NCI-H1105 (cell line): ENCODE results near the gene TRAF2.

Experiments
- DNase-seq: peaks from one replicate; lab custom pipeline; 2025; lab: John Stamatoyannopoulos, UW

TRAF2 gene

DNA sequence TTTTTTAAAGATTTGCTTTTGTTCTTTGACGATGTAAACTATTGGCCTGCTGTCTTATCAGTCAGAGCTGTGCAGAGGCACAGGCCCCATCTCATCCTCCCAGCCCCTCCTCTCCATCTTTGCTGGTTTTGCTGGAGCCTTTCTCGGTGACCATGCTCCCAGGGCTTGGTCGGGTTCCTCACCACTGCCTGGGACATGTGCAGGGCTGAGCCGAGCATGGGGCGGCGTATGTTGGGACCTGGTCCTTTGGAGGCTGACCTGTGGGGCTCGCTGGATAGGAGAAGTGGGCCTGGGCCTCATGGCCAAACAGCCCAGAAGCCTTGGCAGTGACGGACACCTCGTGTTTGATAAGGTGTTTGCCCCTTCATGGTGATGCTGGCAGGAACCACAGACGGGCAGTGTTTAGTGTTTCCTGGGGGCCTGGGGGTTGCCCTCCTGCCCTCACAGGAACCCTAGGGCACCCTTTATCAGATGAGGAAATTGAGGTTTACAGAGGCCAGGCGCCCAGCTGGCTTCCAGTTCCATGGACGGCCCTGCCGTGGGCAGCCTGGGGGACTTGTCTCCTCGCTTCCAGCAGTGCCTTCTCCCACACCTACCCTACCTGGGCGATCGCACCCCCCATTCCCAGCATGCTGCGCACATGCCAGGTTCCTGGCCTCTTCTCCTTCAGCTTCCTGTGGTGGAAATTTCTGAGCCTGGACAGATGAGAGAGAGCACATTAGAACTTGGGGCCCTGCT lies 27.6 kb downstream of the TRAF2 start:
- DNase-seq = no peak

DNA sequence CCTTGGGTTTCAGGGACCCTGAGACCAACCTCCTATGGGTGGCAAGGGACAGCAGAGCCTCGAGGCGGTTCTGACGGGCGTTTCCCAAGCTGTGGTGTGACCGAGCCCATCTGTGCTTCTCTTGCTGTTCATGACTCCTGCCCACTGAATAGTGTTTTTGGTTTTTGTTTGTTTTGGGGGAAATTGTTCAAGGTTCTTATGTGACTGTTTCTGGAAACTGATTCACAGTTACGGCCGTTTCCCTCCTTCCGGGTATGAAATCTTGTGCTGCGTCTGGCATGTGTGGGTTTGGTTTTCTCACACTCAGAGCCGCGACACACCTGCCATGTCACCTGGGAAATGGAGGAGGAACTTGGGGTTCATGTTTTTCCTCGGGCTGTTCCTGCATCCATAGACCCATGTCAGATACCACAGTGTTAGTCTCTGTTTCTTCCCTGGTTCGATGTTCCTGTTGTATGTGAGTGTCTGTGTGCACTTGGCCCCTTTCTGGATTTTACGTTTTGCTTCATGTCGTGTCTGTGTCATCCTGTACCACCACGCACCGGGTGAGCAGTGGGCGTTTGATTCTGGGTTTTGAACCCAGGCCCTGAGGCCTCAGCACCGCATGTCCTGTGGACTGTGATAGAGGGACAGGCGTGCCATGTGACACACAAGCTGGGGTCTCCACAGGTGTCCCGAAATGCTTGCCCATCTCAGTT lies 29.5 kb downstream of the TRAF2 start:
- DNase-seq = no peak

DNA sequence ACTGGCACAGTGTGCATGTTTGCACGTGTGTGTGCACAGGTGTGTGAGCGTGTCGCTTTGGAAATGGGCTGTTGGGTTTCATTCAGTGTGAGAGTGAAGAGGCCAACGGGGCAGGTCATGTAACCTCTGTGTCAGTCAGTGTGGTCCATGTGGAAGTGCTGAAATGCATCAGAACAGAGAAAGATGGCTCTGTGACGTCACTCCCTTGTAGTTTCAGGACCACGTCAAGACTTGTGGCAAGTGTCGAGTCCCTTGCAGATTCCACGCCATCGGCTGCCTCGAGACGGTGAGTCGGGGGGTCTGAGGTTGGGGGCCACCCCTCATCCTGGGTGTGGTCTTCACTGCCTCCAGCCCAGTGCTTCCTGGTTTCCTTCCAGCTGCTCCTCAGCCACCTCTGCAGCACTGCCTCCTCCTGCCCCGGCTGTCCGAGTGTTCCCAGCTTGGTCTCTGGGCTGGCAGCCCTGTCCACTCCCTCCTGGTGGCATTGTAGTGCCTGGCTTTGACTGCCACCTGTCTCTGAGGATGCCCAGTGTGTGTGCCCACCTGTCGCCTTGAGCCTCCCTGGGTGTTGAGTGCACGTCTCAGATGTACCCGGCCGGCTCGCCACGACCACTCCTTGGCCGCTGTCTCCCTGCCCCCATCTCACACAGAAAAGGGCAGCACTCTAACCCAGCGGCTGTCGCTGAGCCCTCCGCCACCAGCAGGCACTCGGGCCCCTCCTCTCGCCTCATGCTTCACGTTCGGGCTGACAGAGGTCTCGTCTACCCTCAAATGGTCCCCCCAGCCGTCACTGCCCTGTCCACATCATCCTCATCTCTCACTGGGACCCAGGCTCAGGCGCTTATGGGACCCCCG lies 30.2 kb downstream of the TRAF2 start:
- DNase-seq = no peak

DNA sequence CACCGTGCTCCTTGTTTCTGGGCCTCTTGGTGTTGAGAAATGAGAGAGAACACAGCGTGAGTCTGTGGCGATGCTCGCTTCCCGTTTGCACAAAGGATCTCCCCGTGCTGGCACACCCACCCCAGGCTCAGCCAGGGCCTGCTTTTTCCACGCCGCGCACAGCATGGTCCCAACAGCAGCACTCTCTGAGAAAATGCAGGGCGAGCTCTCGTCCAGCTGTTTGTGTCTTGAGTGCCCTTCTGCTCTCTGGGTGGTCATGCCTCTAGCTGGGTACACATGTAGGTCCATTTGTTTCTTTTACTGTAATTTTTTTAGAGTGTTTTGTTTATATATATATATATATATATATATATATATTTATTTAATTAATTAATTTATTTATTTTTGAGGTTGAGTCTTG lies 31.6 kb downstream of the TRAF2 start:
- no peak for DNase-seq

DNA sequence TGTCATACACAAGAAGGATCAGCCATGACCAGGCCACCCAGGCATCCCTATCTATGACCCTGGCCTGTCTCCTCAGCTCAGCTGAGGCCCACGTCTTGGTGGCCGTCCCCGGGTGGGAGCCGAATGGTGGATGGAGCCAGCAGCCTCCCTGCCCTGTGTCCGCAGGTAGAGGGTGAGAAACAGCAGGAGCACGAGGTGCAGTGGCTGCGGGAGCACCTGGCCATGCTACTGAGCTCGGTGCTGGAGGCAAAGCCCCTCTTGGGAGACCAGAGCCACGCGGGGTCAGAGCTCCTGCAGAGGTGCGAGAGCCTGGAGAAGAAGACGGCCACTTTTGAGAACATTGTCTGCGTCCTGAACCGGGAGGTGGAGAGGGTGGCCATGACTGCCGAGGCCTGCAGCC lies 33.8 kb downstream of the TRAF2 start:
- DNase-seq = no peak

DNA sequence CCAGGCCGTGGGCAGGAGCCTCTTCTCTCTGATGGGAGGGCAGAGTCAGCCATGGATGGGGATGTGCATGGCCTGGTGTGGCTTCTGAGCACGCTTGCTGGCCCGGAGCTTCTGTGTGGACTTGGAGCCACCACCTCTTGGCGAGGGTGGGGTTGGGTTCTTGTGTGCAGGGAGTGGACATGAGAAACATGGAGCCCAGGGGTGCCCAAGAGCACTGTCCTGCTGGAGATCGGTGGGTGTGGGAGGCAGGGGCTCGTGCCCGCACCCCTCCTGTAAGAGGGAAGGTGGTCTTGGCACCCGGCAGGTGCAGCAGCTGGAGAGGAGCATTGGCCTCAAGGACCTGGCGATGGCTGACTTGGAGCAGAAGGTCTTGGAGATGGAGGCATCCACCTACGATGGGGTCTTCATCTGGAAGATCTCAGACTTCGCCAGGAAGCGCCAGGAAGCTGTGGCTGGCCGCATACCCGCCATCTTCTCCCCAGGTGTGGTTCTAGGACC lies 34.5 kb downstream of the TRAF2 start:
- DNase-seq = no peak

DNA sequence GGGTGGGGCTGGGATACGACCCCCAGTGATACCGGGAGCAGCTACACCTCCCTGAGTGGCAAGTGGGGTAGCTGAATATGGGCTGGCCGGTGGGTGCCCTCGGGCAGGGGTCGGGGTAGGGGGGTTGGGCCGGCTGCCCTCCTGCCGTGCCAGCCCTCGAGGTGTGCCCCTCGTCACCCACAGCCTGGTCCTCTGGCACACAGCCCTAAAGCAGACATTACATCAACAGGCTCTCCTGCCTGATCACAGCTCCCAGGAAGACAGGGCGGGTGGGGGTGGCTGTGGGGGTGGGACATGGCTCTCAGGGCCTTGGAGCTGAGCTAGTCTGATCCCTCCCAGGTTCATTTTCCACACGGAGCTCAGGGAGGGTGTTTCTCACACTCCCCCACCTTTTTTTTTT lies 35.0 kb downstream of the TRAF2 start:
- no peak for DNase-seq

DNA sequence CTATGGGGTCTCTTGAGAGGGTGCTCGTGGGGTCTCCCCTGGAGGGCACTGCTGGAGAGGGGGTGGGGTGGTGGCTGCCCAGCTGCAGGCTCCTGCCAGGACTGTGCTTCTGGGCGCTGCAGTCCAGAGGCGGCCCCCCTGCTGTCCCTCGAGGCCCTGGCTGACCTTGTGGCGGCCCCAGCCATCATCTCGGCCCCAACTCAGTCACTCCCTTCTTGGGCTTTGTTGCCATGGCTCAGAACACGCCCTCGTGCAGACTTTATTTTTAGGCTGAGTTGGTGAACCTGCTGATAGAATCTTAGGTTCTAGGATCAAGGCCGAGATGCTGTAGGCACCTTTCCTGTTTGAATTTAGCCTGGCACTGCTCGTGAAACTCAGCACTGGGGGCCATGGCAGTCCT lies 35.4 kb downstream of the TRAF2 start:
- DNase-seq = no peak

DNA sequence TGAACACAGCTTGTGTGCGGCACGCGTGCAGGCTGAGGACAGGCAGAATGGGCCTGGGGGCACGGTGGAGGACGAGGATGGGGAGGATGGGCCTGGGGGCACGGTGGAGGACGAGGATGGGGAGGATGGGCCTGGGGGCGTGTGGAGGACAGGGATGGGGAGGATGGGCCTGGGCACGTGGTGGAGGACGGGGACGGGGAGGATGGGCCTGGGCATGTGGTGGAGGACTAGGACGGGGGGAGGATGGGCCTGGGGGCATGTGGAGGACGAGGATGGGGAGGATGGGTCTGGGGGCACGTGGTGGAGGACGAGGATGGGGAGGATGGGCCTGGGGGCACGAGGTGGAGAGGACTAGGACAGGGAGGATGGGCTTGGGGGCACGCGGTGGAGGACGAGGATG lies 36.2 kb downstream of the TRAF2 start:
- no peak for DNase-seq

DNA sequence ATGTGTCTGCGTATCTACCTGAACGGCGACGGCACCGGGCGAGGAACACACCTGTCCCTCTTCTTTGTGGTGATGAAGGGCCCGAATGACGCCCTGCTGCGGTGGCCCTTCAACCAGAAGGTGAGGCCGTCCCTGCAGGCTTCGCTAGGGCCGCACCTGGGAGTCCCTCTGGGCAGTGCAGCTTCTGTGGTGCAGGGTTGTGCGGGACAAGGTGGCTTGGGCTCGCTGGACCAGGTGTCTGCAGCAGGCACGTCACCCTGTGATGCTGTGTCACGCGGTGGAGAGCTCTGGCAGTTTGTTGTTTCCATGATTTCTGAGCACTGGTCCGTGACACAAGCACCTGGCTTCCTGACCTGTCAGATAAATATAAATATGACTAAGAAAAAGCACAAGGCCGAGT lies 37.6 kb downstream of the TRAF2 start:
- no peak for DNase-seq

DNA sequence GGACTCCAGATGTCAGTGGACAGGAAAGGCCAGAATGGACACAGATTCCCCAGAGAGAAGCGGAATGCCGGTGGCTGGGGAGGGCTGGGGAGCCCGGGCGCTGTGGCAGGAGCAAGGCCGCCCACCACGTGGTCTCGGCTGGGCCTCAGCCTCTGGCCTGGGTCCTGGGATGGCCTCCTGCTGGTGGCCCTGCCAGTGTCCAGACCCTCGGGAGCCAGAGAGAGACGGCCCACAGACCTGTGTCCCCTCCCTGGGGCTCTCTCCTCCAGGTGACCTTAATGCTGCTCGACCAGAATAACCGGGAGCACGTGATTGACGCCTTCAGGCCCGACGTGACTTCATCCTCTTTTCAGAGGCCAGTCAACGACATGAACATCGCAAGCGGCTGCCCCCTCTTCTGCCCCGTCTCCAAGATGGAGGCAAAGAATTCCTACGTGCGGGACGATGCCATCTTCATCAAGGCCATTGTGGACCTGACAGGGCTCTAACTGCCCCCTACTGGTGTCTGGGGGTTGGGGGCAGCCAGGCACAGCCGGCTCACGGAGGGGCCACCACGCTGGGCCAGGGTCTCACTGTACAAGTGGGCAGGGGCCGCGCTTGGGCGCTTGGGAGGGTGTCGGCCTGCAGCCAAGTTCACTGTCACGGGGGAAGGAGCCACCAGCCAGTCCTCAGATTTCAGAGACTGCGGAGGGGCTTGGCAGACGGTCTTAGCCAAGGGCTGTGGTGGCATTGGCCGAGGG lies 39.3 kb downstream of the TRAF2 start:
- DNase-seq = no peak

DNA sequence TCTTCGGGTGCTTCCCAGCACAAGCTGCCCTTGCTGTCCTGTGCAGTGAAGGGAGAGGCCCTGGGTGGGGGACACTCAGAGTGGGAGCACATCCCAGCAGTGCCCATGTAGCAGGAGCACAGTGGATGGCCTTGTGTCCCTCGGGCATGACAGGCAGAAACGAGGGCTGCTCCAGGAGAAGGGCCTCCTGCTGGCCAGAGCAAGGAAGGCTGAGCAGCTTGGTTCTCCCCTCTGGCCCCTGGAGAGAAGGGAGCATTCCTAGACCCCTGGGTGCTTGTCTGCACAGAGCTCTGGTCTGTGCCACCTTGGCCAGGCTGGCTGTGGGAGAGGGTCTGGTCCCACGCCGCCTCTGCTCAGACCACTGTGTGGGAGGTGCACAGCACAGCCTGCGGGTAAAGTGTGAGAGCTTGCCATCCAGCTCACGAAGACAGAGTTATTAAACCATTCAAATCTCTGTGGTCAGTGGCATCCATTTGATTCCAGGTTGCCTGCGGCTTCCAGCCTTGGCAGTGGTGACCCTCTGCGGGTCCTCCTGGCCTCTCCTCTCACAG lies 39.9 kb downstream of the TRAF2 start:
- no peak for DNase-seq

DNA sequence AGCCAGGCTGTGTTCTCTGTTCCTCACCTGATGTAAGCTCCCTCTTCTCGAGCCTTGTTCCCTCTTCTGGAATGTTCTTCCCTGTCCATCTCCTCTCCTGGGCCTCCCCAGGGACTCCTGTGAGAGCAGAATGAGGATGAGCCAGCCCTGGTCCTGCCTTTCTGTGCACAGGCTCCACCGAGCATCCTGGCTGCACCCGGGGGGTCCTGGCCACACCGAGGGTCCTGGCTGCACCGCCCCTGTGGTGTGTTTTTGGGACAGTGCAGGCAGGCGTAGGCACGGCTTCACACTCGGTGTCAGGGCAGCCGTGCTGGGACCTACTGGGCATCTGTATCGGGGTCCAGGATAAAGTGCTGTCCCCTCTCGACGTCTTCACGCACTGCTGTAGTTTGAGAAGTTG lies 40.4 kb downstream of the TRAF2 start:
- no peak for DNase-seq

DNA sequence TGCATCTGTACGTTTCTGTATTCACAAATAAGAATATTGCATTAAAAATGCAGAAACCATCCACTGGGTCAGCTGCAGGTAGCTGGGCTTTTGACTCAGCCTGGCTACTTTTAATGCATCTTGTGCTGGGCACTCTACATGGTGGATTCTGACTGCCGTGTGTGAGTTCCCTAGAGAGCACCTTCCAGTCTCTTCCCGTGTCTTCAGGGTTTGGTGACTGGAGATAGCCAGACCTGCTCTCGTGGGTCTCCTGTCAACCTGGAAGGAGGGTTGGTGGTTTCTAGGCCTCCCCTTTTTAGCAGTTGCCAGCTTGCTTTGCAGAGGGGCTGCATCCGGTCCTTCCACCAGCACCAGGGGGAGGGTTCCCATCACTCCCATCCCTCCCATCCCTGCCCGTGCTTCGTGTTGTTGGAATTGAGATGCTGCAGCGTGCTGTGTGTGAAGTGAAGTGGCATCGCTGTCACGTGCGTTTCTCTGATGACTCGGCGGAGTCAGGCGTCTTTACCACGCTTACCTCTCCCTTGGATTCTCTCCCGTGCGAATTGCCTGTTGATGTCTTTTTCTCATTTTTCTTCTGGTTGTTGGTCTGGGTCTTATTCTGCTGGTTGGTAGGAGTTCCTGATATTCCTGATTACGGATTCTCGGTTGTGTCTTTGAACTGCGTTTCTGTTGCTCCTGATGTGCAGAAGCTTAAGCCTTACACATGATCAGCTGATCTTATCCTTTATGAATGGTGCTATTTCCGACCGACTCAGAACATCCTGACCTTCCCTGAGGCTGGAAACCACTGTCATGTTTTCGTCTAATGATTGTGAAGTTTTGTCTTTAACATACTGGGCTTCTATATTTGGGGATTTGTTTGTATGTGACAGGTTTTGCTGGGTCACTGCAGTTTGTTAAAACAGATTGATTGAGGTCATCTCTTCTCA lies 41.3 kb downstream of the TRAF2 start:
- DNase-seq = no peak

DNA sequence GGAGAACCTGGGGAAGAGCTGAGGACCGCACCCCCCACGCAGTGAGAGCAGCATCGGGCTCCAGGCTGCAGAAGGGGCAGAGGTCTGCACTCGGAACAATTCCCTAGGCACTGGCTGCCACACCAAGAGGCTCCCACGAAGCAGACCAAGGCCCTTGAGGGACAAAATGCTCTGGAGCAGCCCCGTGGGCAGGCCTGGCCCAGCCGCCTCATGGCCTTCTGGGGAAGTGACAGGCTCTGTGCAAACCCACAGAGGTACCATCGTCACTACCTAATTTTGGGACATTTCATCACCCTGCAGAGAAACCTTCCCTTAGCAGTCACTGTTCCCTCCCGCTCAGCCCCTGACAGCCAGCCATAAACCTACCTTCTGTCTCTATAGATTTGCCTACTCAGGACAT lies 42.3 kb downstream of the TRAF2 start:
- no peak for DNase-seq

DNA sequence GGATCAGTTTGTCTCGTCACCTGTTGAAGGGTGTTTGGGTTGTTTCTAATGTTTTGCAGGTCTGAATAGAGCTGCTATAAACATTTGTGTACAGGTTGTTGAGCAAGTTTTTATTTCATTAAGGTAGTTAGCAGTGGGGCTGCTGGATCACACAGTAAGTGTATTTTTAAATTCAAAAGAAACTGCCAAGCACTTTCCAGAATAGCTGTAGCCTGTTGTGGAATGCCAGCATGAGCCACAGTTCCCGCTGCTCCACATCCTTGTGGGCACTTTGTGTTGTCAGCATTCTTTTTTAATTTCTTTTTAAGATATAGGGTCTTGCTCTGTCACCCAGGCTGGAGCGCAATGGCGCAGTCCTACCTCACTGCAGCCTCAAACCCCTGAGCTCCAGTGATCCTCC lies 43.7 kb downstream of the TRAF2 start:
- no peak for DNase-seq

DNA sequence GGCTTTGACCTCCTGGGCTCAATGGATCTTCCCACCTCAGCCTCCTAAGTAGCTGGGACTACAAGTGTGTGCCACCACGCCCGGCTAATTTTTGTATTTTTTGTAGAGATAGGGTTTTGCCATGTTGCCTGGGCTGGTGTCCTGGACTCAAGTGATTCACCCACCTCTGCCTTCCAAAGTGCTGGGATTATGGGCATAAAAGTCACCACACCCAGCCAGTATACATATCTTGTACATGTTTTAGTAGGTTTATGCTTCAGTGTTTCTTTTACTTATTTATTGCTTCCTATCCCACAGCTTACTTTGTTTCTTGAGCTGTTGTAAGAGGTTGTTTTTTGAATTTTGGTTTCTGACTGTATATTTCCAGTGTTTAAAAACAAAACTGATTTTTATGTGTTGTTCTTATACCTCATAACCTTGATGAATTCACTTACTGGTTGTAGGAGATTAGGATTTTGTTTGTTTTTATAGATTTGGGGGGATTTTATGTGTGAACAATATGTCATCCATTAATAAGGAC lies 45.4 kb downstream of the TRAF2 start:
- no peak for DNase-seq

DNA sequence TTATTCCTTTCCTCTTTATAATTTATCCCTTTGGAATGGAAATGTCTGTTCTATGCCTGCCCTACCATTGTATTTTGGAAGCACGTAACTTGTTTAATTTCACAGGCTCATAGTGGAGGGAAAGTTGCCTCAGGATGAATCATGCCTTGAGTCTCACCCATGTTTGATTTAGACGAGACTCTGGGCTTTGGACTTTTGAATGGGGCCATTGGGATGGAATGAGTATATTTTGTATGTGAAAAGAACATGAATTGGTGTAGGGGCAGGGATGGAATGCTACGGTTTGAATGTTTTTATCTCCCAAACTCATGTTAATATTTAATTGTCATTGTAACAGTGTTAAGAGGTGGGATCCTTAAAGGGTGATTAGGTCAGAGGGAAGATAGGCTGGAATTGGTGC lies 48.0 kb downstream of the TRAF2 start:
- DNase-seq = no peak

DNA sequence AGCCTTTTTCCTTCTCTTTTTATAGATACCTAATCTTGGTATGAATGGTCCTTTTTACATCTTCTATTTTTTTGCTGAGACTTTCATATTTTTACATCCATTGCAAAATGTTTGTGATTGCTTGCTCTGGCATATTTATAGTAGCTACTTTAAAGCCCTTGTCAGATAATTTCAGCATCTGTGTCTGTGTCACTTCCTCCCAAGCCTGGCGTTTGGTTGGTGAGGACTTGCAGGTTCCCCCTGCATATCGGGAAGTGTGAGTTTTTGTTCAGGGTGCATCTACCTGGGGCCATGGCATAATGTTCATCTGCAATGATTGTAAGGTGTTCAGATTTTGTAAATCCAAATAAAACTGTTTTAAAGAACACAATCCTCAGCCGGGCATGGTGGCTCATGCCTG lies 49.3 kb downstream of the TRAF2 start:
- no peak for DNase-seq

DNA sequence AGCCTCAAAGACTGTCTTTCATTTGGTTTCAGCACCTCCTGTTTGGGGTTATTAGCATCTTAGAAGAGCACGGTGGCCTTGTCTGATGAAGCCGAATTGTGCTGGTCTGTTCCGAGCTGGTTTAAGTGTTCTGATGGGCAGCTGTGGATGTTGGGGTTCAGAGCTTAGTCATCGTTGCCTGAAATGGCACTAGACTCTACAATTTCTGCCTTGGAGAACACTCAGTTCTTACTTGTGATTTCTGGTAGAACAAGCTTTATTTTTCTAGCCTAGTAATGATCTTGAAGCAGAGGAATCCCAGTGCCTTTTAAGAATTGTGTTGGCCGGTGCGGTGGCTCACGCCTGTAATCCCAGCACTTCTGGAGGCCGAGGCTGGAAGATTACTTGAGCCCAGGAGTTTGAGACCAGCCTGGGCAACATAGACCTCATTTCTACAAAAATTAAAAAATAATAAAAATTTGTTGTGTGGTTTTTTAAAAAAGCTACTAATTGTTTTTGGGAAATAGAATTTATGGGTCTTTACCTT lies 50.4 kb downstream of the TRAF2 start:
- no peak for DNase-seq
